ENCODE data around the gene FKBP14. TPM values are rescaled to one million over a fixed set of nuclear protein-coding genes. Genes with fewer than 3 reads are reported as not detected.

The FKBP14 gene
- total and polyA plus RNA-seq, 2 experiments from 2014 or later: 11.8 to 12.9 TPM

- TF ChIP-seq EZH2phosphoT487 (IDR thresholded peaks at IDR 0.05; ENCODE audit: unreplicated experiment) (no peak), CREB1 (CRISPR knock-in tag; IDR thresholded peaks at IDR 0.05; ENCODE audit: low read depth) (no peak), JUNB (IDR thresholded peaks at IDR 0.05; ENCODE audit: unreplicated experiment) (no peak), ZNF331 (CRISPR knock-in tag; IDR thresholded peaks at IDR 0.05; ENCODE audit: low read depth) (no peak), EZH2 (IDR thresholded peaks at IDR 0.05; ENCODE audit: low read depth, unreplicated experiment) (no peak), NANOG (IDR thresholded peaks at IDR 0.05; ENCODE audit: borderline replicate concordance) (no peak), CTCF (conservative IDR thresholded peaks at IDR 0.05; ENCODE audit: low read depth in 2 of 2) (no peak), STAT1 (IDR thresholded peaks at IDR 0.05; ENCODE audit: unreplicated experiment) (no peak), ETS1 (IDR thresholded peaks at IDR 0.05) (no peak), POLR2AphosphoS5 (IDR thresholded peaks at IDR 0.05; ENCODE audit: low read depth) (no peak)
These were observed 46.4 kb downstream of the FKBP14 start (continued) for GRCh38 chr7:29980151-29980550.

- Histone ChIP-seq H3K4me2 (no peak overlapping the region), H3K27me3 (ENCODE audit: insufficient read depth) (no peaks in the 10 kb centered on the region), H3K36me3 (ENCODE audit: insufficient read depth) (no peaks in the 10 kb centered on the region), H3K9me2 (ENCODE audit: insufficient read depth) (no peaks in the 10 kb centered on the region), H3K4me3 (no peak overlapping the region), H3F3A (replicated peaks; ENCODE audit: low read depth) (no peaks in the 10 kb centered on the region), H3K27ac (ENCODE audit: low read depth) (0 out of 2 replicates have a peak overlapping the region, but pooled peaks have one; percentile 42), H3K4me1 (ENCODE audit: insufficient read depth) (peaks cover 8% of the 10 kb centered on the region; the same call in 1 of the 2 replicates), H4K20me1 (replicated peaks; ENCODE audit: insufficient read depth) (peaks cover 54% of the 10 kb centered on the region), H3K79me2 (replicated peaks; ENCODE audit: insufficient read depth) (peaks cover 92% of the 10 kb centered on the region), H2AFZ (no peak overlapping the region)
- H3K4me1 Mint-ChIP-seq: 0 out of 3 replicates have a peak, but pooled peaks cover 4% of the 10 kb centered on the region
- TF ChIP-seq CTCF (conservative IDR thresholded peaks at IDR 0.05; ENCODE audit: low read depth in 2 of 2) (peak; percentile 59 to 80), EZH2 (IDR thresholded peaks at IDR 0.05; ENCODE audit: low read depth, unreplicated experiment) (no peak)
- no peak overlapping the region; the same call in 1 of the 2 replicates for H3K27ac Mint-ChIP-seq
- H3K27me3 Mint-ChIP-seq (ENCODE audit: insufficient read depth, low read depth, poor library complexity): no peaks in the 10 kb centered on the region
- no peaks in the 10 kb centered on the region for H3K36me3 Mint-ChIP-seq (ENCODE audit: low read depth)
- no peaks in the 10 kb centered on the region for H3K9me3 Mint-ChIP-seq
- DNase-seq (ENCODE audit: low spot score): peak; percentile 92
- H3K4me3 Mint-ChIP-seq: no peak overlapping the region
- ATAC-seq: peak; percentile 100
These were observed 48.4 kb downstream of the FKBP14 start for GRCh38 chr7:29977886-29978651.
